Astrocyte (in vitro differentiated cells and primary cell): ENCODE results near the gene STK4. TPM values are rescaled to one million over a fixed set of nuclear protein-coding genes. Genes with fewer than 3 reads are reported as not detected.

Experiments
- DNase-seq: peaks from one replicate; pipeline ENCODE4 v3.0.0-alpha.2; 2010; ENCODE audit warnings: low read depth
- FAIRE-seq: peaks from 2 replicates; lab custom pipeline; 2011; peaks lifted over from hg19 to GRCh38; lab: Jason Lieb, UNC
- H2AFZ ChIP-seq: 2 replicates; pipeline ENCODE4 v1.6.0; 2012; ENCODE audit warnings: low read depth, low read length, inconsistent platforms
- H3K27ac ChIP-seq: 2 replicates; pipeline ENCODE4 v1.5.1; 2011; ENCODE audit warnings: low read depth, low read length, inconsistent platforms
- H3K27me3 ChIP-seq: 2 replicates; pipeline ENCODE4 v1.6.0; 2011; ENCODE audit warnings: low read length, inconsistent platforms; ENCODE audit not compliant: insufficient read depth
- H3K36me3 ChIP-seq: 2 replicates; pipeline ENCODE4 v1.5.1; 2011; ENCODE audit warnings: low read length, inconsistent platforms; ENCODE audit not compliant: insufficient read depth
- H3K4me1 ChIP-seq: 2 replicates; pipeline ENCODE4 v1.5.1; 2011; ENCODE audit warnings: low read length, inconsistent platforms; ENCODE audit not compliant: insufficient read depth
- H3K4me2 ChIP-seq: 2 replicates; pipeline ENCODE4 v1.6.0; 2012; ENCODE audit warnings: low read length, inconsistent platforms
- H3K4me3 ChIP-seq: 2 replicates; pipeline ENCODE4 v1.5.1; 2011; ENCODE audit warnings: low read depth, mild to moderate bottlenecking, low read length, inconsistent platforms; ENCODE audit not compliant: insufficient read depth
- H3K79me2 ChIP-seq: 2 replicates; pipeline ENCODE4 v1.6.0; 2012; ENCODE audit warnings: mild to moderate bottlenecking, low read length, inconsistent platforms; ENCODE audit not compliant: insufficient read depth
- H3K9ac ChIP-seq: 2 replicates; pipeline ENCODE4 v1.6.0; 2012; ENCODE audit warnings: mild to moderate bottlenecking, low read length, inconsistent platforms
- H3K9me3 ChIP-seq: 2 replicates; pipeline ENCODE4 v1.5.1; 2012; ENCODE audit warnings: low read depth, mild to moderate bottlenecking, low read length, inconsistent platforms; ENCODE audit not compliant: insufficient read depth
- H4K20me1 ChIP-seq: 2 replicates; pipeline ENCODE4 v1.6.0; 2012; ENCODE audit warnings: low read length, inconsistent platforms; ENCODE audit not compliant: insufficient read depth
- H3K27ac Mint-ChIP-seq: one replicate; pipeline ENCODE4 v1.8.0; 2021; ENCODE audit warnings: mild to moderate bottlenecking, mixed read lengths; ENCODE audit not compliant: unreplicated experiment
- H3K27me3 Mint-ChIP-seq: one replicate; pipeline ENCODE4 v1.8.0; 2021; ENCODE audit warnings: low read depth, mixed read lengths; ENCODE audit not compliant: unreplicated experiment
- H3K36me3 Mint-ChIP-seq: one replicate; pipeline ENCODE4 v1.8.0; 2021; ENCODE audit warnings: low read depth, mixed read lengths; ENCODE audit not compliant: unreplicated experiment
- H3K4me1 Mint-ChIP-seq: one replicate; pipeline ENCODE4 v1.8.0; 2021; ENCODE audit warnings: low read depth, mixed read lengths; ENCODE audit not compliant: unreplicated experiment
- H3K4me3 Mint-ChIP-seq: one replicate; pipeline ENCODE4 v1.8.0; 2021; ENCODE audit warnings: mild to moderate bottlenecking, moderate library complexity, mixed read lengths; ENCODE audit not compliant: unreplicated experiment
- H3K9me3 Mint-ChIP-seq: one replicate; pipeline ENCODE4 v1.8.0; 2021; ENCODE audit warnings: mild to moderate bottlenecking, mixed read lengths; ENCODE audit not compliant: unreplicated experiment
- EZH2 ChIP-seq: IDR thresholded peaks from 2 replicates; pipeline ENCODE4 v1.6.1; 2012; ENCODE audit warnings: mild to moderate bottlenecking, low read length, inconsistent platforms; ENCODE audit not compliant: insufficient read depth
- total RNA-seq: library from RNA; stranded (reverse); gene quantifications from 2 replicates; pipeline ENCODE4 v1.2.1, GENCODE V29; 2021
- TF ChIP-seq, protein P1 (sequence below): IDR thresholded peaks from 2 replicates; pipeline ENCODE4 v1.5.1; 2011; ENCODE audit warnings: low read depth, mild to moderate bottlenecking, inconsistent platforms, low read length, moderate library complexity; ENCODE audit not compliant: insufficient read depth

Gene STK4
- total RNA-seq, 1 donor from 2014 or later, result 41.4 TPM

DNA sequence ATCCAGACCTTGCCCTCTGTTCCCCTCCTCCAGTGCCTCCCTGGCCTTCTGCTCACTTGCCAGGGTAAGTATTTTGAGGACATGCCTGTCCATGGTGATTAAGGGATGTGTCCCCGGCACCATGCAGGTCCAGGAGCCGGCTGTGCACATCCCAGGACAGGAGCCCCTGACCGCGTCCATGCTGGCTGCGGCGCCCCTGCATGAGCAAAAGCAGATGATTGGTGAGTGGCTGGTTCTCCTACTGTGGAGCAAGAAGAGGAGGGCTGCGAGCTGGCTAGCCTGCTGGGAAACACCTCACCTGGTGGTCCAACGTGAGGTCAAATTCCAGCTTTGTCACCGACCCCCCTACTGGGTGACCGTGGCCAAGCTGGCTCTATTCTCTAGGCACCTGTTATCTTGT lies 29.8 kb upstream of the STK4 start:
- no peaks in the 10 kb centered on the region for H3K9me3 Mint-ChIP-seq
- Histone ChIP-seq H3K79me2 (no peaks in the 10 kb centered on the region), H4K20me1 (peaks cover 11% of the 10 kb centered on the region), H3K4me1 (no peaks in the 10 kb centered on the region), H3K27ac (no peak overlapping the region), H3K9me3 (no peaks in the 10 kb centered on the region), H3K4me2 (no peak overlapping the region), H3K9ac (no peak overlapping the region), H3K36me3 (peaks cover 19% of the 10 kb centered on the region), H3K27me3 (no peaks in the 10 kb centered on the region), H3K4me3 (no peak overlapping the region), H2AFZ (no peak overlapping the region)
- H3K27ac Mint-ChIP-seq, result no peak overlapping the region
- H3K4me3 Mint-ChIP-seq, result no peak overlapping the region
- H3K4me1 Mint-ChIP-seq, result peaks cover 8% of the 10 kb centered on the region
- DNase-seq, result no peak
- TF ChIP-seq, protein P1, sequence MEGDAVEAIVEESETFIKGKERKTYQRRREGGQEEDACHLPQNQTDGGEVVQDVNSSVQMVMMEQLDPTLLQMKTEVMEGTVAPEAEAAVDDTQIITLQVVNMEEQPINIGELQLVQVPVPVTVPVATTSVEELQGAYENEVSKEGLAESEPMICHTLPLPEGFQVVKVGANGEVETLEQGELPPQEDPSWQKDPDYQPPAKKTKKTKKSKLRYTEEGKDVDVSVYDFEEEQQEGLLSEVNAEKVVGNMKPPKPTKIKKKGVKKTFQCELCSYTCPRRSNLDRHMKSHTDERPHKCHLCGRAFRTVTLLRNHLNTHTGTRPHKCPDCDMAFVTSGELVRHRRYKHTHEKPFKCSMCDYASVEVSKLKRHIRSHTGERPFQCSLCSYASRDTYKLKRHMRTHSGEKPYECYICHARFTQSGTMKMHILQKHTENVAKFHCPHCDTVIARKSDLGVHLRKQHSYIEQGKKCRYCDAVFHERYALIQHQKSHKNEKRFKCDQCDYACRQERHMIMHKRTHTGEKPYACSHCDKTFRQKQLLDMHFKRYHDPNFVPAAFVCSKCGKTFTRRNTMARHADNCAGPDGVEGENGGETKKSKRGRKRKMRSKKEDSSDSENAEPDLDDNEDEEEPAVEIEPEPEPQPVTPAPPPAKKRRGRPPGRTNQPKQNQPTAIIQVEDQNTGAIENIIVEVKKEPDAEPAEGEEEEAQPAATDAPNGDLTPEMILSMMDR, result no peak
- no peak for TF ChIP-seq EZH2
- no peaks in the 10 kb centered on the region for H3K27me3 Mint-ChIP-seq
- H3K36me3 Mint-ChIP-seq, result peaks cover 34% of the 10 kb centered on the region
- FAIRE-seq, result no peak

DNA sequence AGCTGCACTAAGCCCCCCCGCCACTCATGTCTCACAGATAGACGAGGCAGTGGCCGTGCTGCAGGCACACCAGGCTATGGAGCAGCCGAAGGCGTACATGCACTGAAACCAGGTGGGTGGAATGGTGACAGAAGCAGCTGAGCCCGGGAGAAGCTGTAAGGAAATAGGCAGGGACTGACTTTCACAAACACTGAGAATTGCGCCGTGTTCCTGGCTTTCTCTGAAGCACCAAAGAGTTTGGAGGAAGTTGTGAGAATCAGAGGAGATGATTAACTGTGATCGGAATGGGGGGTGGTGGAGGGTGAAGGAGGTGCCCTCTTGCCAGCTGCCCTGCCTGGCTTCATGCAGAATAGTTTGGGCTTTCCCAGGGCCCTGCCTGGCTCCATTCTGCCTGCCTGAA lies 27.7 kb upstream of the STK4 start:
- Histone ChIP-seq H3K27ac (no peak overlapping the region), H3K79me2 (no peaks in the 10 kb centered on the region), H3K36me3 (peaks cover 27% of the 10 kb centered on the region), H3K4me1 (no peaks in the 10 kb centered on the region), H3K9ac (no peak overlapping the region), H3K4me3 (no peak overlapping the region), H3K9me3 (no peaks in the 10 kb centered on the region), H3K27me3 (no peaks in the 10 kb centered on the region), H3K4me2 (no peak overlapping the region), H4K20me1 (peaks cover 29% of the 10 kb centered on the region), H2AFZ (no peak overlapping the region)
- FAIRE-seq (no peak), DNase-seq (no peak)
- Mint-ChIP-seq H3K36me3 (peaks cover 26% of the 10 kb centered on the region), H3K4me1 (peaks cover 8% of the 10 kb centered on the region), H3K27ac (no peak overlapping the region), H3K4me3 (no peak overlapping the region), H3K9me3 (no peaks in the 10 kb centered on the region), H3K27me3 (no peaks in the 10 kb centered on the region)
- TF ChIP-seq, protein P1, result no peak
- TF ChIP-seq EZH2, result no peak

DNA sequence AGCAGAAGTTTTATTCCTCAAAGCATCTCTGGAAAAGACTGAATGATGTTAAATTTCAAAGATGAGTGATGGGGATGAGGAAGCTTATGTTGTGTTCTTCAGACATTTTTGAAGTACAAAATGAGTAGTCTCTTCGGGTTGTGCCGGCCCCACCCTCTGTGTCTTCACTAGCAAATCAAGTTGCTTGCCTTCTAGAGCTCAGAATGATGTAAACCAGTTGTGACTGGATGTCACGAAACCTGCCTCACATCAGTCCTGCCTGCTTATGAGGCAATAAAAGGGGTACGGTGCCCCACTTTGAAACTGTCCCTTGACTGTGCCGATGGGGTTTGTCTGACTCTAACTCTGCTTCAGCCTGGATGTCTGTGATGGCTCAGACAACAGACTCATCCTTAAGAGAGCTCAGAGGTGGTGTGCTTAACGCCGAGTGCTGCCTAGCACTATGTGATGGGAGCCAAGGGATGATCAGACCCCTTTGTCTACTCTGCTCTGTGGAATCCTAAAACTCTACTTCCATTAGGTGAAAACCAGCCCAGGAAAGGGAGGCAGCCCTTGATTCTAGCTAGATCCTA lies 25.1 kb upstream of the STK4 start:
- no peaks in the 10 kb centered on the region for H3K9me3 Mint-ChIP-seq
- peaks cover 21% of the 10 kb centered on the region for H3K36me3 Mint-ChIP-seq
- Histone ChIP-seq H3K9me3 (no peaks in the 10 kb centered on the region), H3K4me3 (no peak overlapping the region), H3K4me2 (no peak overlapping the region), H4K20me1 (peaks cover 38% of the 10 kb centered on the region), H2AFZ (no peak overlapping the region), H3K27me3 (no peaks in the 10 kb centered on the region), H3K4me1 (no peaks in the 10 kb centered on the region), H3K9ac (no peak overlapping the region), H3K36me3 (peaks cover 29% of the 10 kb centered on the region), H3K27ac (no peak overlapping the region), H3K79me2 (peaks cover under 1% of the 10 kb centered on the region)
- FAIRE-seq, result no peak
- no peaks in the 10 kb centered on the region for H3K27me3 Mint-ChIP-seq
- no peak overlapping the region for H3K27ac Mint-ChIP-seq
- H3K4me1 Mint-ChIP-seq, result peaks cover 8% of the 10 kb centered on the region
- no peak for TF ChIP-seq EZH2
- TF ChIP-seq, protein P1, result no peak
- no peak overlapping the region for H3K4me3 Mint-ChIP-seq
- DNase-seq, result no peak
